ENCODE results near the gene IL36RN. TPM values are rescaled to one million over a fixed set of nuclear protein-coding genes. Genes with fewer than 3 reads are reported as not detected.

The IL36RN gene
- total RNA-seq, 1 experiment from 2014 or later, result not detected

GRCh38 chr2:113073325-113073834 is 14.4 kb downstream of the IL36RN start:
- no TSS peak for BruUV-seq (replicated peaks)
- H3K9me3 ChIP-seq, result 0 out of 2 replicates have a peak, but pooled peaks cover 4% of the 10 kb centered on the region
- CTCF ChIA-PET, result interaction anchor here (0.6 kb wide), 1 partner anchor 62 kb away, joined by 3 read pairs; no protein-coding TSS in a partner anchor
- no peaks in the 10 kb centered on the region for H3K36me3 ChIP-seq (ENCODE audit: control insufficient read depth, insufficient read depth, low read length)
- no peak overlapping the region for H3K4me3 ChIP-seq (ENCODE audit: low read depth, low read length)
- no peaks in the 10 kb centered on the region for H3K27me3 Mint-ChIP-seq (ENCODE audit: insufficient read depth, unreplicated experiment)
- H3K9me3 Mint-ChIP-seq (ENCODE audit: unreplicated experiment), result no peaks in the 10 kb centered on the region
- POLR2A ChIA-PET, result no interaction called here
- H3K4me3 Mint-ChIP-seq (ENCODE audit: unreplicated experiment), result no peak overlapping the region
- intact Hi-C loops (cut with micrococcal nuclease; ENCODE audit: unreplicated experiment), result no loop called here
- H3K36me3 Mint-ChIP-seq (ENCODE audit: insufficient read depth, unreplicated experiment), result no peaks in the 10 kb centered on the region
- no peak for DNase-seq
- H3K27me3 ChIP-seq (replicated peaks; ENCODE audit: control insufficient read depth, insufficient read depth, low read length), result no peaks in the 10 kb centered on the region
- peaks cover 14% of the 10 kb centered on the region for H3K4me1 Mint-ChIP-seq (ENCODE audit: low read depth, unreplicated experiment)
- H3K4me1 ChIP-seq, result peaks cover 21% of the 10 kb centered on the region
- no peak overlapping the region for H3K27ac Mint-ChIP-seq (ENCODE audit: unreplicated experiment)
- TF ChIP-seq CTCF (IDR thresholded peaks at IDR 0.05; ENCODE audit: insufficient read depth in 1 of 2, low read depth in 1 of 2, low read length in 1 of 2, severe bottlenecking in 1 of 2, unreplicated experiment in 1 of 2), result no peak

- no peaks in the 10 kb centered on the region for H3K36me3 ChIP-seq (ENCODE audit: control insufficient read depth, insufficient read depth, low read length)
- no peak for TF ChIP-seq CTCF (IDR thresholded peaks at IDR 0.05; ENCODE audit: insufficient read depth in 1 of 2, low read depth in 1 of 2, low read length in 1 of 2, severe bottlenecking in 1 of 2, unreplicated experiment in 1 of 2)
- H3K27ac Mint-ChIP-seq (ENCODE audit: unreplicated experiment), result no peak overlapping the region
- POLR2A ChIA-PET, result no interaction called here
- no peaks in the 10 kb centered on the region for H3K9me3 ChIP-seq
- no peaks in the 10 kb centered on the region for H3K9me3 Mint-ChIP-seq (ENCODE audit: unreplicated experiment)
- H3K27me3 ChIP-seq (replicated peaks; ENCODE audit: control insufficient read depth, insufficient read depth, low read length), result no peaks in the 10 kb centered on the region
- no peaks in the 10 kb centered on the region for H3K36me3 Mint-ChIP-seq (ENCODE audit: insufficient read depth, unreplicated experiment)
- CTCF ChIA-PET, result no interaction called here
- BruUV-seq (replicated peaks), result no TSS peak
- H3K4me3 ChIP-seq (ENCODE audit: low read depth, low read length), result no peak overlapping the region
- DNase-seq, result no peak
- H3K4me1 Mint-ChIP-seq (ENCODE audit: low read depth, unreplicated experiment), result peaks cover 2% of the 10 kb centered on the region
- intact Hi-C loops (cut with micrococcal nuclease; ENCODE audit: unreplicated experiment), result no loop called here
- no peak overlapping the region for H3K4me3 Mint-ChIP-seq (ENCODE audit: unreplicated experiment)
- no peaks in the 10 kb centered on the region for H3K27me3 Mint-ChIP-seq (ENCODE audit: insufficient read depth, unreplicated experiment)
- H3K4me1 ChIP-seq, result peaks cover 5% of the 10 kb centered on the region
Observed at GRCh38 chr2:113075030-113075429, 16.0 kb downstream of the IL36RN start.

GRCh38 chr2:113075600-113075999 is 16.6 kb downstream of the IL36RN start:
- H3K4me1 ChIP-seq, result no peaks in the 10 kb centered on the region; the same call in 1 of the 2 replicates
- DNase-seq, result no peak
- no peak for TF ChIP-seq CTCF (IDR thresholded peaks at IDR 0.05; ENCODE audit: insufficient read depth in 1 of 2, low read depth in 1 of 2, low read length in 1 of 2, severe bottlenecking in 1 of 2, unreplicated experiment in 1 of 2)
- ChIA-PET POLR2A (no interaction called here), CTCF (interaction anchor here (1.0 kb wide), 1 partner anchor 123 kb away, joined by 3 read pairs; no protein-coding TSS in a partner anchor)
- no peaks in the 10 kb centered on the region for H3K36me3 Mint-ChIP-seq (ENCODE audit: insufficient read depth, unreplicated experiment)
- no TSS peak for BruUV-seq (replicated peaks)
- no peaks in the 10 kb centered on the region for H3K4me1 Mint-ChIP-seq (ENCODE audit: low read depth, unreplicated experiment)
- H3K9me3 ChIP-seq, result no peaks in the 10 kb centered on the region
- no peak overlapping the region for H3K27ac Mint-ChIP-seq (ENCODE audit: unreplicated experiment)
- no peak overlapping the region for H3K4me3 ChIP-seq (ENCODE audit: low read depth, low read length)
- H3K9me3 Mint-ChIP-seq (ENCODE audit: unreplicated experiment), result no peaks in the 10 kb centered on the region
- intact Hi-C loops (cut with micrococcal nuclease; ENCODE audit: unreplicated experiment), result no loop called here
- no peaks in the 10 kb centered on the region for H3K27me3 Mint-ChIP-seq (ENCODE audit: insufficient read depth, unreplicated experiment)
- no peak overlapping the region for H3K4me3 Mint-ChIP-seq (ENCODE audit: unreplicated experiment)
- no peaks in the 10 kb centered on the region for H3K36me3 ChIP-seq (ENCODE audit: control insufficient read depth, insufficient read depth, low read length)
- no peaks in the 10 kb centered on the region for H3K27me3 ChIP-seq (replicated peaks; ENCODE audit: control insufficient read depth, insufficient read depth, low read length)

Measured in Caco-2 (cell line).